ENCODE data around the gene KCTD1. TPM values are rescaled to one million over a fixed set of nuclear protein-coding genes. Genes with fewer than 3 reads are reported as not detected.
A peak's percentile ranks its signal among the peaks of the same experiment; 100 is the strongest.

KCTD1 gene
- total RNA-seq, 4 donors from 2014 or later = 33.6 to 42.0 (median 39.4) TPM

DNA sequence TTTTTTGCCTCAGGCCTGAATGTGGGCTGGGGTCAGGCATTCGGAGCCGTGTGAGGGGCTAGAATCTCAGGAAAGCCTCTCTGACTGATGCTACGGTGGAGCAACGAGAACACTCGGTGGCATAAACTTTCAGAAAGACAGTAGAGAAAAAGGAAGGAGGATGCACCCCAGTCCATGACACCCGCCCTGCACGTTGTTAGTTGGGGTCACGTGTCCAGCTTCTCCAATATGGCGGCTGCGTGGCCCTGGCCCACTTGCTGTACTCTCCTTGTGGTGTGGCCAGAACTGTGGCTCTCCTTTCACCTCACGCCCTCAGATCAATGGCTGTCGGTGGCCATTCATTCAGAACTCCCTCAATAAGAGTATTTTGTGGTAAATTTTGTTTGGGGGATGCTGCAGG lies 131.2 kb downstream of the KCTD1 start:
- no peak overlapping the region for H3K4me3 ChIP-seq

DNA sequence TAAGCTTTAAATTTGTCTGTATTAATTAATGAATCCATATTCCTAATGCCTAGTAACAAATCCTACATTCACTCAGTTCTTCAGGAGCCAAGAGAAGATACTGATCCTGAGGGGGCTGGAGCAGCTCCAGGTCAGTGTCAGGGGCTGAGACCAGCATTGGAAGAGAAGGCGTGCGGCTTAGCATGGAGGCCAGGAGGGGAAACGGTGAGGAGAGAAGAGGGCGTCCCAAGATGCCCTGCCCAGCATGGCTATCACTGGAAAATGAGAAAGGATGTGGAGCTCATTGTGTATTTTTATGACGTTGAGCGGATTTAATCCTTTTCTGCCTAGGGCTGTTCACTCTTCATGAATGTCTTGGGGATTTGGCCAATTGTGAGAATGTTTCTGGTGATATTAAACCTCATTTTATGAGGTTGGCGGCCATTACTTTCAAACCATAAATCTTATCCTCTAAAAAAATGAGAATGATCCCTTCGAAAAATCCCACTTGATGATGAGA lies 131.7 kb downstream of the KCTD1 start:
- Histone ChIP-seq H3K4me3 (no peak overlapping the region), H3K4me1 (peaks cover 0 to 5% (median 0%) of the 10 kb centered on the region in 4 donors), H3K27ac (no peak overlapping the region), H3K9me3 (no peaks in the 10 kb centered on the region), H3K36me3 (no peaks in the 10 kb centered on the region), H3K27me3 (no peaks in the 10 kb centered on the region)
- TF ChIP-seq, protein P1, sequence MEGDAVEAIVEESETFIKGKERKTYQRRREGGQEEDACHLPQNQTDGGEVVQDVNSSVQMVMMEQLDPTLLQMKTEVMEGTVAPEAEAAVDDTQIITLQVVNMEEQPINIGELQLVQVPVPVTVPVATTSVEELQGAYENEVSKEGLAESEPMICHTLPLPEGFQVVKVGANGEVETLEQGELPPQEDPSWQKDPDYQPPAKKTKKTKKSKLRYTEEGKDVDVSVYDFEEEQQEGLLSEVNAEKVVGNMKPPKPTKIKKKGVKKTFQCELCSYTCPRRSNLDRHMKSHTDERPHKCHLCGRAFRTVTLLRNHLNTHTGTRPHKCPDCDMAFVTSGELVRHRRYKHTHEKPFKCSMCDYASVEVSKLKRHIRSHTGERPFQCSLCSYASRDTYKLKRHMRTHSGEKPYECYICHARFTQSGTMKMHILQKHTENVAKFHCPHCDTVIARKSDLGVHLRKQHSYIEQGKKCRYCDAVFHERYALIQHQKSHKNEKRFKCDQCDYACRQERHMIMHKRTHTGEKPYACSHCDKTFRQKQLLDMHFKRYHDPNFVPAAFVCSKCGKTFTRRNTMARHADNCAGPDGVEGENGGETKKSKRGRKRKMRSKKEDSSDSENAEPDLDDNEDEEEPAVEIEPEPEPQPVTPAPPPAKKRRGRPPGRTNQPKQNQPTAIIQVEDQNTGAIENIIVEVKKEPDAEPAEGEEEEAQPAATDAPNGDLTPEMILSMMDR (IDR thresholded peaks at IDR 0.05) = no peak
- no peak for TF ChIP-seq EP300 (IDR thresholded peaks at IDR 0.05)
- 80 to 86% methylated on average over 8 of the region's 8 CpGs for WGBS, 2 donors
- no peak for DNase-seq (ENCODE audit: low spot score in 2 of 2)

More for the DNA sequence above, 131.2 kb downstream of the KCTD1 start:
- no peaks in the 10 kb centered on the region for H3K36me3 ChIP-seq
- H3K9me3 ChIP-seq = no peaks in the 10 kb centered on the region
- peaks cover 0 to 5% (median 0%) of the 10 kb centered on the region in 4 donors for H3K4me1 ChIP-seq
- 89 to 93% methylated on average over 12 of the region's 12 CpGs for WGBS, 2 donors
- TF ChIP-seq, protein P1 (IDR thresholded peaks at IDR 0.05) = no peak
- TF ChIP-seq POLR2A (IDR thresholded peaks at IDR 0.05) (no peak), EP300 (IDR thresholded peaks at IDR 0.05) (no peak)
- no peak for DNase-seq (ENCODE audit: low spot score in 2 of 2)
- no peak overlapping the region for H3K27ac ChIP-seq
- no peaks in the 10 kb centered on the region for H3K27me3 ChIP-seq

DNA sequence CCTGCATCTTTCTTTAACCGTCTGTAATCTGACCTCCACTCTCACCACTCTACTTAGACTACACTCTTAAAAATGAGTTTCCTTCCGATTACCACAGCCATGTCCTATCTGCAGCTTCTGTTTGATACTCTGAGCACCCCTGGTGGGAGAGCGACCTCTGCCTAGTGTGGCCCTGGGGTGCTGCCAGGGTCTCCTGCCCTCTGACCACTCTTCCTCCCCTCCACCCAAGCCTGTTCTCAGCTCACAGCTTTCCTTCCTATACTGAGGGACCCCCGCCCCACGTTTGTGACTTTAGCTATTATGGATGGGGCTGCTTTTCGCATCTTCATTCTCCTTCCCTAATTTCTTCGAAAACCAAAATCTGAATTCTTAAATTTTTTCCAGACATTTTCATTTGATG lies 132.7 kb downstream of the KCTD1 start:
- no peak for DNase-seq (ENCODE audit: low spot score in 2 of 2)
- WGBS, 2 donors = 72 to 76% methylated on average over 7 of the region's 7 CpGs
- TF ChIP-seq, protein P1 (IDR thresholded peaks at IDR 0.05) = no peak
- peaks cover 0 to 5% (median 0%) of the 10 kb centered on the region in 4 donors for H3K4me1 ChIP-seq
- no peaks in the 10 kb centered on the region for H3K36me3 ChIP-seq
- no peaks in the 10 kb centered on the region for H3K9me3 ChIP-seq
- no peaks in the 10 kb centered on the region for H3K27me3 ChIP-seq
- H3K4me3 ChIP-seq = no peak overlapping the region
- no peak overlapping the region for H3K27ac ChIP-seq

DNA sequence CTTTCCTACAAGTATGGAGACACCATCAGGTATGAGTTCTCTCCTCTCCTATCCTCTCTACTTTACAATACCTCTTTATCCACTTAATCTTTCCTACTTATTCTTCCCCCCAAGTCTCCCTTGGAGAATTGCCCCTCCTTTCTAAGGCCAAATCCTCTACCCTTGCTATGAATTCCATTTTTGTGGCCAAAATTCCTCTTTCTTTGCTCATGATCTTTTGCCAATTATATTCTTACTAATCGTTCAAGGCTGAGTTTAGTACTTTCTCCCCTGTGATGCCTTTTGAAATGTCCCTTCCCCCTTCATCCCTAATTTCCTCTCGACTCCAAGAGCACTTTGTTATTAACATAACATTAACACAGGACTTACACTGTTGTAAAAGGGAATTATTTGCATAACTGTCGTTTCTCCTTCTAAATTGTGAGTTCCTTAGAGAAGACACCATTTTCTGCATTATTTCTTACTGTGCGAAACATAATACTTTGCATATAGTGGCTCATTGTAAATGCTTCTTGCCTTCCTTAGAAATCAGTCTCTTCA lies 133.4 kb downstream of the KCTD1 start:
- H3K4me1 ChIP-seq = peaks cover 0 to 5% (median 0%) of the 10 kb centered on the region in 4 donors
- DNase-seq (ENCODE audit: low spot score in 2 of 2) = no peak
- no peaks in the 10 kb centered on the region for H3K36me3 ChIP-seq
- no peak for TF ChIP-seq POLR2A (IDR thresholded peaks at IDR 0.05)
- TF ChIP-seq EP300 (IDR thresholded peaks at IDR 0.05) = no peak
- TF ChIP-seq, protein P1 (IDR thresholded peaks at IDR 0.05) = no peak
- H3K27ac ChIP-seq = peak overlapping the region in 2 of 4 donors; percentile 13 to 46
- 24% methylated on average over 4 of the region's 4 CpGs for WGBS, 2 donors
- no peaks in the 10 kb centered on the region for H3K27me3 ChIP-seq
- H3K4me3 ChIP-seq = no peak overlapping the region
- H3K9me3 ChIP-seq = no peaks in the 10 kb centered on the region

DNA sequence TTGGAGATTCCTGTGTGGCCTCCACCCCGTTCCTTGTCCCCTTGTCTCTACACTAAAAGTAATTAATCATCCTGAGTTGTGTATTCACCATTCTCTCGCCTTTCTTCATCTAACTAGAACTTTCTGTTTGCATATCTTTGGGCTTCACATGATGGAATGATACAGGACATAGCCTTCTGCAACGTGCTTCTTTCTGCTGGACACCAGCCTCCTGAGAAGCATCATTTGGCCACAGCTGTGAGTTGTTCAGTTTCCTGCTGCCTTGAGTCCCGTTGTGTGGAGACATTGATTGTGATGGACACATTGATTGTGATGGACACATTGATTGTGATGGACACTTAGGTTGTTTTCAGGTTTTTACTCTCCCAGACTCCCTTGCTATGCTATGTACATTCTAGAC lies 139.3 kb downstream of the KCTD1 start:
- Histone ChIP-seq H3K36me3 (no peaks in the 10 kb centered on the region), H3K27me3 (no peaks in the 10 kb centered on the region), H3K4me3 (no peak overlapping the region), H3K27ac (no peak overlapping the region), H3K4me1 (no peaks in the 10 kb centered on the region), H3K9me3 (no peaks in the 10 kb centered on the region)
- 86 to 89% methylated on average over 4 of the region's 4 CpGs for WGBS, 2 donors
- no peak for TF ChIP-seq POLR2A (IDR thresholded peaks at IDR 0.05)
- TF ChIP-seq EP300 (IDR thresholded peaks at IDR 0.05) = no peak
- TF ChIP-seq, protein P1 (IDR thresholded peaks at IDR 0.05) = no peak
- no peak for DNase-seq (ENCODE audit: low spot score in 2 of 2)
